Activated CD4-positive, alpha-beta T cell treated with anti-CD3 and anti-CD28 coated beads for 36 hours (primary cell): ENCODE measurements around the gene FTSJ1. TPM values are rescaled to one million over a fixed set of nuclear protein-coding genes. Genes with fewer than 3 reads are reported as not detected.

Experiments
- ATAC-seq: fragments of 200-7000 bp; cut with Tn5 transposase; one replicate; pipeline ENCODE4 v1.10.0; 2021; ENCODE audit warnings: mild to moderate bottlenecking, moderate library complexity
- CTCF ChIA-PET: fragments of 350-600 bp; sonication (Branson Sonifier 250); formaldehyde crosslinking; loops from one replicate; lab custom pipeline; 2021; ENCODE audit warnings: antibody characterized with exemption; lab: Charles Lee
- POLR2A ChIA-PET: fragments of 350-600 bp; sonication (Branson Sonifier 250); formaldehyde crosslinking; loops from one replicate; lab custom pipeline; 2021; ENCODE audit warnings: antibody characterized with exemption, inconsistent platforms; lab: Charles Lee
- DNase-seq: peaks from one replicate; pipeline ENCODE4 v3.0.0-alpha.2; 2020
- H3K27ac Mint-ChIP-seq: one replicate; pipeline ENCODE4 v1.8.0; 2021; ENCODE audit warnings: mixed read lengths
- H3K27me3 Mint-ChIP-seq: one replicate; pipeline ENCODE4 v1.8.0; 2021; ENCODE audit warnings: mixed read lengths
- H3K36me3 Mint-ChIP-seq: one replicate; pipeline ENCODE4 v1.8.0; 2021; ENCODE audit warnings: low read depth, mixed read lengths
- H3K4me1 Mint-ChIP-seq: one replicate; pipeline ENCODE4 v1.8.0; 2021; ENCODE audit warnings: mixed read lengths
- H3K4me3 Mint-ChIP-seq: one replicate; pipeline ENCODE4 v1.8.0; 2021; ENCODE audit warnings: mild to moderate bottlenecking, moderate library complexity, mixed read lengths
- H3K9me3 Mint-ChIP-seq: one replicate; pipeline ENCODE4 v1.8.0; 2021; ENCODE audit warnings: low read depth, mixed read lengths
- intact Hi-C, 2 experiments: fragments of 100-400 bp; cut with DNase I in 1 of 2; cut with micrococcal nuclease in 1 of 2; formaldehyde crosslinking; loops; one replicate each; pipeline versions ENCODE4 v1.14.2 to v1.15.1; 2022 to 2024; cut with DNase I, micrococcal nuclease
- total RNA-seq, 2 experiments: library from RNA; stranded (reverse); gene quantifications; one replicate each; pipeline ENCODE4 v1.2.3, GENCODE V29; 2021

FTSJ1 gene
- total RNA-seq, 2 experiments from 2014 or later, result 73.0 to 93.7 TPM

DNA sequence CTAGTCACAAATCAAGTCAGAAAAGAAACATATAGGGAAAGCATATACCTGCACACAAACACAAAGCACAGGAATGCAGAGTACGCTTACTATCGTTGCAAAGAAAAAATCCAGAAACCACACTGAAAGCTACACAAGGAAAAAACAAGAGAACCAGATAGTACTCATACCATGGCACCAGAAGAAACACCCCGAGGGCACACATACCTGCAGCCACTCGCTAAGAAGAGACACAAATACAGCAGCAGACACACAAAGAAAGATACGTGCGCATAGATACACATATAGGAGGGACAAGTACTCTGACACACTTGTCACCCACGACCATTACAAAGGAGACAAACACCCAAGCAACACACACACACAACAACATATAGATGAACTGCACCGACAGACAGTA, 4.5 kb upstream of the FTSJ1 start:
- Mint-ChIP-seq H3K4me3 (peak overlapping the region; percentile 14), H3K4me1 (peaks cover 24% of the 10 kb centered on the region), H3K36me3 (peaks cover 17% of the 10 kb centered on the region), H3K27ac (no peak overlapping the region), H3K9me3 (no peaks in the 10 kb centered on the region), H3K27me3 (no peaks in the 10 kb centered on the region)
- intact Hi-C loops, result loop anchor here in 1 of 2 experiments (10.0 kb wide), 1 partner anchor 103 kb away; the partner anchor contains the start of gene RBM3
- ChIA-PET POLR2A (no interaction called here), CTCF (no interaction called here)
- DNase-seq, result no peak
- no peak for ATAC-seq

DNA sequence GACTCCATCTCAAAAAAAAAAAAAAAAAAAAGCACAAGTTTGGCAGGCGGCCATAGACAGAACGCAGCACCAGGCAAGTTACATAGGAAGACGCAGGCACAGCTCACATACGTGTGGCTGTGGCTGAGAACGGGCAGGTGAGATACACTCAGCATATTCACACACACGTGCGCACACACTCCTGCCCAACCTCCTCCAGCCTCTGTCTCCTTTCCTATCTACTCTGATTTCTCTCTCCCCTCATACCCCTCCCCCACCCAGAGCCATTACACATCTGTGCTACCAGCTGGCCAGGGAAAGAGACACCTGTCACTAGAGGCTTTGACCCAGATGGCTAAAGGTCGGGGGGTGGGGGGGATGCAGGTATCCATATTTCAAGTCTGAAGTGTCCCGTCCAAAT, 3.8 kb upstream of the FTSJ1 start:
- H3K4me1 Mint-ChIP-seq, result peaks cover 22% of the 10 kb centered on the region
- ChIA-PET POLR2A (no interaction called here), CTCF (no interaction called here)
- no peaks in the 10 kb centered on the region for H3K9me3 Mint-ChIP-seq
- peaks cover 17% of the 10 kb centered on the region for H3K36me3 Mint-ChIP-seq
- H3K27ac Mint-ChIP-seq, result no peak overlapping the region
- no peaks in the 10 kb centered on the region for H3K27me3 Mint-ChIP-seq
- no peak for ATAC-seq
- H3K4me3 Mint-ChIP-seq, result no peak overlapping the region
- intact Hi-C loops, result loop anchor here in 1 of 2 experiments (10.0 kb wide), 1 partner anchor 103 kb away; the partner anchor contains the start of gene RBM3
- no peak for DNase-seq

DNA sequence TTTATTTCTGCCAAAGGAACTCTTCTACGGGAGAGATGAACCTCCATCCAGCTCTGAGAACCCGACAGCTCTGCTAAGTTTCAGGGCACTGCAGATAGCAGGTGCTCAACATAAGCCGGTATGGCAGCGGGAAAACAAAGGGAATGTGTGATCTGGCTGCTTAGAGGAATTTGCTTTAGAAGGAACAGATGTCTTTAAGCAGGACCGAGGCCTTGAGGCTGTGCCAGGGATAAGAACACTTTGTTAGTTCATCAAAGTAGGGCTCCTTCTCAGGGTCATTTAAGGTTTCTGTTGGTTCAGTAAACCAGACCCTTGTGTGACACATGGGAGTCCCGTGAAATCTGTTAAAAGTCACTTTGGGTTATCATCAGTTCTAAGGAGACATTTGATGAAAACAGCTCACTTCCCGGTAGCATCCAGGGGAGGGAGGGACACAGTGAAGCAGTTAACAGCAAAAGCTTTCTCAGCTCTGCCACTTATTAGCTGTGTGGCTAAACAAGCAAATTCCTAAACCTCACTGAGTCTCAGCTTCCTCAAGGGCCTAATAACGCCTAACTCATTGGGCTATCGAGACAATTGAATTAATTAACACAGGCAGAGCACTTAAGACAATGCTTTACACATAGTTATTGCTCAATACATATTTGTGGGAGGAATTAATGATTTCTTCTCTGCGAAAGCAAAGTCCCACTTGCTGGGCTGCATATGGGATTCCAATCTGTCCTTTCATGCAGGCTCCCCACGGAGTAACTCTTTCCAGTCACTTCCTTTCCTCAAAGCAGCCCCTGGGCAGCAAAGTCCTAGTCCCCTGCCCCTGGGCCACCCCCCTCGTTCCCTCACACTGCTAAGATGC, 2.9 kb upstream of the FTSJ1 start:
- POLR2A ChIA-PET, result no interaction called here
- Mint-ChIP-seq H3K27me3 (no peaks in the 10 kb centered on the region), H3K4me3 (no peak overlapping the region), H3K9me3 (no peaks in the 10 kb centered on the region), H3K4me1 (peaks cover 28% of the 10 kb centered on the region), H3K36me3 (peaks cover 18% of the 10 kb centered on the region), H3K27ac (no peak overlapping the region)
- intact Hi-C loops, result loop anchor here in 1 of 2 experiments (10.0 kb wide), 1 partner anchor 102 kb away; the partner anchor contains the start of gene RBM3
- ATAC-seq, result no peak
- CTCF ChIA-PET, result interaction anchor here (0.5 to 0.7 kb wide), 2 partner anchors 76 to 553 kb away, joined by 3 read pairs; no protein-coding TSS in a partner anchor
- no peak for DNase-seq

DNA sequence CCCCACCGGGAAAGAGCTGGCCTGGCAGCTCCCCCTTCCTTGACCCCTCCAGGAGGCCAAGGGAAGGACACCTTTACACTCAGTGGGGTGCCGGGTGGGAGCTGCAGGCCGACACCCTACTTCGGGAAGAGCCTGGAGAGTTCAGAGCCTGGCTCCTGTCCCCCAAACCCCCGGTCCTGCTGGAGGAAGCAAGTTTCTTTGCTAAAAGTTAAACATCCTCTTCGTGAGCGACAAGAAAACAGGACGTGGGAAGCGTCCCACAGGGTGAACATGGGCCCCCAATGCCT, 2.4 kb upstream of the FTSJ1 start:
- Mint-ChIP-seq H3K27me3 (no peaks in the 10 kb centered on the region), H3K27ac (no peak overlapping the region), H3K36me3 (peaks cover 18% of the 10 kb centered on the region), H3K9me3 (no peaks in the 10 kb centered on the region), H3K4me1 (peaks cover 30% of the 10 kb centered on the region), H3K4me3 (no peak overlapping the region)
- ATAC-seq, result no peak
- CTCF ChIA-PET, result interaction anchor here (0.5 to 0.7 kb wide), 2 partner anchors 75 to 553 kb away, joined by 3 read pairs; no protein-coding TSS in a partner anchor
- intact Hi-C loops, result loop anchor here in 1 of 2 experiments (10.0 kb wide), 1 partner anchor 101 kb away; the partner anchor contains the start of gene RBM3
- POLR2A ChIA-PET, result interaction anchor here (0.6 kb wide), 1 partner anchor 21 kb away, joined by 3 read pairs; no protein-coding TSS in a partner anchor
- DNase-seq, result no peak

DNA sequence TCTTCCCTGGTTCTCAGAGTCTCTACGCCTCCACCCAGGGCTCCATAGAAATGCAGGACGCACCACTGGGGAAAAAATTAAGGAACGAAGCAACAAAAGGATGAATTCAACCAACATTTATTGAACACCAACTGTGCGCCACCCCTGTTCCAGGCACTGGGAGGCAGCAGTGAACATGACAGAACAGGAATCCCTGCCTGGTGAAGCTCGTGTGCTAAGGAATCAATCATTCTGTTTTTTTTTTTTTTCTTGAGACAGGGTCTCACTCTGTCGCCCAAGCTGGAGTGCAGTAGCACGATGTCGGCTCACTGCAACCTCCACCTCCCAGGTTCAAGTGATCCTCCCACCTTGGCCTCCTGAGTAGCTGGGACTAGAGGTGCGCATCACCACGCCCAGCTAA, 1.9 kb upstream of the FTSJ1 start:
- ATAC-seq (no peak), DNase-seq (peak; percentile 56)
- POLR2A ChIA-PET, result interaction anchor here (0.6 kb wide), 1 partner anchor 21 kb away, joined by 3 read pairs; no protein-coding TSS in a partner anchor
- H3K27me3 Mint-ChIP-seq, result no peaks in the 10 kb centered on the region
- H3K9me3 Mint-ChIP-seq, result no peaks in the 10 kb centered on the region
- peak overlapping the region; percentile 93 for H3K4me3 Mint-ChIP-seq
- CTCF ChIA-PET, result interaction anchor here (0.9 kb wide), 1 partner anchor 24 kb away, joined by 3 read pairs; no protein-coding TSS in a partner anchor
- H3K36me3 Mint-ChIP-seq, result peaks cover 20% of the 10 kb centered on the region
- intact Hi-C loops, result loop anchor here (2.0 to 10.0 kb wide), 2 partner anchors 101 to 815 kb away; partner anchors contain the start of genes RBM3 (in 1 of the 2) and UXT (in 1 of the 2)
- no peak overlapping the region for H3K27ac Mint-ChIP-seq
- peaks cover 32% of the 10 kb centered on the region for H3K4me1 Mint-ChIP-seq

DNA sequence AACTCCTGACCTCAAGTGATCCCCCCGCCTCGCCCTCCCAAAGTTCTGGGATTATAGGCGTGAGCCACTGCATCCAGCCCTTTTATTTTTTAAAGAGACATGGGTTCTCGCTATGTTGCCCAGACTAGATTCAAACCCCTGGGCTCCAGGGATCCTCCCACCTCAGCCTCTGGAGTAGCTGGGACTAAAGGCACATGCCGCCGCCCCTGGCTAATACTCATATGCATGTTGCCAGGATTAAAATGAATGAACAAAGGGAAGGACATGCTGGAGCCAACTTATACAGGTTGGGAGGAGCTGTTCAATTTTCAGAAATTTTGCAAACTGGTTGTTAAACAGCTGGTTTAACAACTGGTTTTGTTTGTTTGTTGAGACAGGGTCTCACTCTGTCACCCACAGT, 1.4 kb upstream of the FTSJ1 start:
- Mint-ChIP-seq H3K27me3 (no peaks in the 10 kb centered on the region), H3K36me3 (peaks cover 24% of the 10 kb centered on the region), H3K4me3 (peak overlapping the region; percentile 93), H3K27ac (peak overlapping the region; percentile 90), H3K4me1 (peaks cover 31% of the 10 kb centered on the region), H3K9me3 (no peaks in the 10 kb centered on the region)
- ATAC-seq (no peak), DNase-seq (no peak)
- POLR2A ChIA-PET, result no interaction called here
- CTCF ChIA-PET, result interaction anchor here (0.7 to 0.9 kb wide), 2 partner anchors 23 to 75 kb away, joined by 3 read pairs; no protein-coding TSS in a partner anchor
- intact Hi-C loops, result loop anchor here (2.0 to 10.0 kb wide), 2 partner anchors 100 to 816 kb away; partner anchors contain the start of genes RBM3 (in 1 of the 2) and UXT (in 1 of the 2)

DNA sequence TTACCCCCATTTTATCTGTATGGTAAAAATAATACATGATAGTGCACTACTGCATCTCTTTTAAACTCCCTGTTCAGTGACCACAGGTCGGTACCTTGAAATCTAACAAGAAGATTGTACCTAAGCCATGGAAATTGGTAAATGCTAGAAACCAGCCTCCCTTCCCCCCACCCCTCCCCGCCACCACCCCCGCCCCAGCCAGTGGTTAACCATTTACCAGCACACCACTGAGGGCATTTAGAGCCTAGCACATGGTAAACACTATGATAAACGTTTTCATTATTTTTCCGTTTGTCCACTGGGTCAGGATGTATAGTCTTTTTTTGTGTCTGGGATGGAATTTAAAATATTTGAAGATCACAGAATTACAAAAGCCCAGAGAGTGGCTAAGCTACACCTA, 703 bp upstream of the FTSJ1 start:
- H3K4me1 Mint-ChIP-seq, result peaks cover 31% of the 10 kb centered on the region
- CTCF ChIA-PET, result no interaction called here

DNA sequence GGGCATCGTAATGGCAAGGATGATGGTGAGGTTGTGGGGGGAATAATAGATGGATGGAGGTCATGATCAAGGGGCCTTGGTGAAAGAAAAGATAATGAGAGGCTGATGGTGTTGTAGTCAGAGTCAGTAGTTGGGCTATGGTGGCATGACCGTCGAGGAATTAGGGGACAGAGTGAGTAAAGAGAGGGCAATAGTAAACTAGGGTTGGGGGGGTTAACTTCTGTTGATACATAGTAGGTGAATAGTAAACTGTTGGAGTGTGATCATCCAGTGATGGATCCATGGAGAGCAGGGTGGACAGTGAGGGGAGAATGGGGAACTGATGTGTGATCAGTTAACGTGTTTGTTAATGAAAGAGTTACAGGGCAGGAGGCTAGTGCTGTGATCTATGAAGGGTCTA, 920 bp downstream of the FTSJ1 start:
- intact Hi-C loops, result loop anchor here (1.0 to 10.0 kb wide), 12 partner anchors 31 to 995 kb away; partner anchors contain the start of genes EBP (in 2 of the 2), PORCN (in 2 of the 2), RBM3 (in 2 of the 2) and TBC1D25 (in 2 of the 2)
- peak overlapping the region; percentile 93 for H3K4me3 Mint-ChIP-seq
- H3K36me3 Mint-ChIP-seq, result peaks cover 32% of the 10 kb centered on the region
- peaks cover 36% of the 10 kb centered on the region for H3K4me1 Mint-ChIP-seq
- ATAC-seq, result no peak
- ChIA-PET POLR2A (no interaction called here), CTCF (no interaction called here)
- no peaks in the 10 kb centered on the region for H3K27me3 Mint-ChIP-seq
- peak overlapping the region; percentile 90 for H3K27ac Mint-ChIP-seq
- no peak for DNase-seq
- no peaks in the 10 kb centered on the region for H3K9me3 Mint-ChIP-seq

More for the DNA sequence above, 703 bp upstream of the FTSJ1 start:
- DNase-seq (peak; percentile 37), ATAC-seq (no peak)
- Mint-ChIP-seq H3K36me3 (peaks cover 28% of the 10 kb centered on the region), H3K27me3 (no peaks in the 10 kb centered on the region), H3K9me3 (no peaks in the 10 kb centered on the region), H3K27ac (peak overlapping the region; percentile 90), H3K4me3 (peak overlapping the region; percentile 93)
- POLR2A ChIA-PET, result interaction anchor here (0.6 to 0.7 kb wide), 2 partner anchors 29 to 45 kb away, joined by 3 to 4 read pairs; no protein-coding TSS in a partner anchor
- intact Hi-C loops, result loop anchor here (1.0 to 10.0 kb wide), 8 partner anchors 47 to 993 kb away; partner anchors contain the start of genes EBP (in 1 of the 2), HDAC6 (in 1 of the 2), RBM3 (in 1 of the 2) and SUV39H1 (in 1 of the 2)

DNA sequence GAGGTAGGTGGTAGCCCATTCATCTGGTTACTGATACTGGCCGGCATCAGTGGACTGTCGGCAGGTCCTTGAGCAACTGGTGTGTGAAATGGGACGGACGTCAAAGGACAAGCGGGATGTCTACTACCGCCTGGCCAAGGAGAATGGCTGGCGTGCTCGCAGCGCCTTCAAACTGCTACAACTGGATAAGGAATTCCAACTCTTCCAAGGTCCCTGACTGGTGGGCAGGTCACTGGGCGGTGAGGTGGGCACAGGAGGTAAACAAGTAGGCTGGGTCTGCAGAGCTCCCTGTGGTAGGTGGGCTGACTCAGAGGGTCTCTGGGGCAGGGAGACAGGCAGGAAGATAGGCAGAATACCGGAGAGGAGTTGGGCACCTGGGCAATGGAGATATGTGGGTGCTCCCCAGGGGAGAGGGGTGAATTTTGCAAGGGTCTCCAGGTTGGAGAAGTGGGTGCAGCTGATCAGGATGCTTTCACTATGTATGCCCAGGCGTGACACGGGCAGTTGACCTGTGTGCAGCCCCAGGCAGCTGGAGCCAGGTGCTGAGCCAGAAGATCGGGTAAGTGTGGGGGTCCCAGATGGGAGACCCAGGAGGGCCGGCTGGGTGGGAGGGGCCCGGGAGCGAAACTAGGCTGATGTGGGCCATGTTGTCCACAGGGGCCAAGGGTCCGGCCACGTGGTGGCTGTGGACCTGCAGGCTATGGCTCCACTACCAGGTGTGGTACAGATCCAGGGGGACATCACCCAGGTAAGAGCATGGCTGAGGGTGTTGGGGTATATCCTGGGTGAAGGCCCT, 2.2 kb downstream of the FTSJ1 start:
- ChIA-PET POLR2A (no interaction called here), CTCF (no interaction called here)
- DNase-seq (no peak), ATAC-seq (no peak)
- Mint-ChIP-seq H3K27me3 (no peaks in the 10 kb centered on the region), H3K9me3 (no peaks in the 10 kb centered on the region), H3K36me3 (peaks cover 35% of the 10 kb centered on the region), H3K4me1 (peaks cover 36% of the 10 kb centered on the region), H3K27ac (peak overlapping the region; percentile 90), H3K4me3 (peak overlapping the region; percentile 93)
- intact Hi-C loops, result loop anchor here (2.0 to 10.0 kb wide), 7 partner anchors 31 to 996 kb away; partner anchors contain the start of genes EBP (in 1 of the 2), HDAC6 (in 1 of the 2), PORCN (in 1 of the 2) and RBM3 (in 1 of the 2)

DNA sequence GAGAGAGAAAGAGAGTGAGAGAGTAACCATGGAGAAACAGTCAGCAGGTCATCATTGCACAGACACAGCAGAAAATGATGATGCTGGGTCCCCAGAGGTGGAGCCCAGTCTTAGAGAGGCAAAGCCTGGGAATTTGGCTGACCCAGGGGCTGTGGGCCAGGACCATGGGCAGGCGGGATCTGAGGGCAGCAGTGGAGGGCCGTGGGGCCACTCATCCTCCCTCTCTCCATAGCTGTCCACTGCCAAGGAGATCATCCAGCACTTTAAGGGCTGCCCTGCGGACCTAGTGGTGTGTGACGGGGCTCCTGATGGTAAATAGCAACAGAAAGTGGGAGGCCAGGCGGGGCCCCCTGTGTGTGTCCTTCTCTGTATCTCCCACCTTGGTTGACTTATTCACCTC, 2.8 kb downstream of the FTSJ1 start:
- Mint-ChIP-seq H3K4me1 (peaks cover 36% of the 10 kb centered on the region), H3K27ac (no peak overlapping the region), H3K9me3 (no peaks in the 10 kb centered on the region), H3K4me3 (no peak overlapping the region), H3K27me3 (no peaks in the 10 kb centered on the region), H3K36me3 (peaks cover 40% of the 10 kb centered on the region)
- intact Hi-C loops, result loop anchor here (5.0 to 10.0 kb wide), 6 partner anchors 43 to 997 kb away; partner anchors contain the start of genes EBP (in 1 of the 2), HDAC6 (in 1 of the 2), RBM3 (in 1 of the 2) and SUV39H1 (in 1 of the 2)
- no peak for ATAC-seq
- ChIA-PET CTCF (no interaction called here), POLR2A (no interaction called here)
- no peak for DNase-seq
